GM21786 (cell line): ENCODE results near the gene NUAK1.

Source experiments
- ATAC-seq: cut with Tn5 transposase; IDR thresholded peaks from one replicate; pipeline ENCODE4 v1.9.1; 2021; ENCODE audit not compliant: unreplicated experiment

The NUAK1 gene

DNA sequence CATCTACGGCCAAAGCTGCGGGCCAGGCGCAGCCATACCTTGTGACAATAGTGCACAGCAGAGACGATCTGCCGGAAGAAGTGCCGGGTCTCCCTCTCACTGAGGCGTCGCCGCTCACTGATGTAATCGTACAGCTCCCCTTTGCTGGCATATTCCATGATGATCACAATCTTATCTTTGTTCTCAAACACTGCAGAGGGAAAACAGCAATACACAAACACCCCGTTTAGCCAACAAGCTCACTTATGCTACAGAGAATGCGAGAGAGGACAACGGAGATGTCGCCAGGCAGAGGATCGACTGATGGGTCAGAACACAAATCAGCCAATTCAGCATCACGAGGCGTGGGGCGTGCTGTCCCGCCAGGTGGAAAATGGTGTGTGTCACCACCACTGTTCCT, 52.1 kb downstream of the NUAK1 start:
- no peak for ATAC-seq

DNA sequence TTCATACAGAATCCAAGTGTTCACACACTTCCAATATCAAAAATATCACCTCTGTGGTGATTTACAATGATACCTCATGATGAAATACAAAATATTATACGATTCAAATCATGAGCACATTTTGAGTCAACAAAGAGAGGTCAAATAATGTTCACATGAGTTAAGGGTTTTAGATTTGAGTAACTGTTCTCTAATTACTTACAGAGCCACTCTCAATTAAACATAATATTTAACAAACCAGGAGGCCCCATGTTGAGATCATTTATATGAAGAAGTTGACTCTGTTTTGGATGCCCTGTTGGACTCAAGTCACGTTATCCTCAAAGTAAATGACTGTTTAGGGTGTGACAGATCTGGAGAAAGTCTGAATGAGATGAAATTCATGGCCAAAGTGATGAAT, 53.5 kb downstream of the NUAK1 start:
- ATAC-seq: no peak

- ATAC-seq: no peak
Measured at GRCh38 chr12:106084759-106085158, 54.0 kb downstream of the NUAK1 start.

GRCh38 chr12:106084014-106084671, 54.6 kb downstream of the NUAK1 start:
- ATAC-seq: no peak

GRCh38 chr12:106082216-106083175, 56.3 kb downstream of the NUAK1 start:
- ATAC-seq: no peak

- ATAC-seq: no peak
Measured at GRCh38 chr12:106081606-106082005, 57.1 kb downstream of the NUAK1 start.

DNA sequence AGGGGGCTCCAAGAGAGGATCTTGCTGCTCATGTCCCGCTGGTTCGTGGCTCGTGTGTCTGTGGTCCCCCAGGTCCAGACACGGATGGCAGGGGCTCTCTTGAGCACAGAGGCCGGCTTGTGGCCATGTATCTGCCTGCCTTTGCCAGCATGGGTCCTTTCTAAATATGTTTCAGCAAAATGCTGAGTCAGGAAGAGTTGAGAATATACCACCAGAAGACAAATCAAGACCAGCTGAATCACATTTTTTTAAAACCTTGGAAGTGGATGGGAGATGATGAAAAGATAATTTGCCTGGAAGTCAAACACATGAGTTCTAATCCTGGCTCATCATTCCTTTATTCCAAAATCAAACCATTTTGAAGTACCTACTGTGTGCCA, 58.0 kb downstream of the NUAK1 start:
- ATAC-seq: no peak

DNA sequence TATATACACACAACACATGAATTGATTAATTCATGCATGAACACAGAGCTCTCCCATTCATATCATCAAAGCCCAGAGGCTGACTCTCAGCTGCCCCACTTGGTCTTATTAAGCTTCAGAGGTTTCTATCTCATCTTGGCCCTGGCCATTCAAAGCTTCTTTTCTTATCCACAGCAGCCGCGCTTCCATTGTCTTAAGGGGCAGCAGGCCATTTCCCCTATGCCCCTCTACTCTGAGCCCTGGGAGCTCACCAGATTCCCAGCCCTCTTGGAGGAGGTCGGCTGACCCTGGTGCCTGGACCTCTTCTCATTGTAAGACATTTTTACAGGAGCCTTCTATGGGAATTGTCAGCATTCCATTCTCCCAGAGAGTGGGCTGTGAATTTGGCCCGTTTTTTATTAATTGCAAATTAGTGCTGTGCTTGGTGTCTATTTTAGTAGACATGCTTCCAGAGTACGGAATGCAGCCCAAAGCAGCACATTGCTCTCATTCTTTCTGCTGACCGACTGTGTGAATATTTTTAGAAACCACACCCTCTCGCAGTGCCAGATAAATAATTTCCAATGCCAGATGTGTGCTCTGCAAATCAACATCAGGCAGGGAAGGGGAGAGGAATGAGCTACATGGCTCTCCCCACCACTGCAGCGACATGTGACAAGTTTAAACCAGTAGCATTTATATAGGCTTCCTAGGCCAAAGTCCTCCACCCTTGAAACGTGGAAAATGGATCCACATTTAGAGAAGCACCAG, 58.5 kb downstream of the NUAK1 start:
- no peak for ATAC-seq

DNA sequence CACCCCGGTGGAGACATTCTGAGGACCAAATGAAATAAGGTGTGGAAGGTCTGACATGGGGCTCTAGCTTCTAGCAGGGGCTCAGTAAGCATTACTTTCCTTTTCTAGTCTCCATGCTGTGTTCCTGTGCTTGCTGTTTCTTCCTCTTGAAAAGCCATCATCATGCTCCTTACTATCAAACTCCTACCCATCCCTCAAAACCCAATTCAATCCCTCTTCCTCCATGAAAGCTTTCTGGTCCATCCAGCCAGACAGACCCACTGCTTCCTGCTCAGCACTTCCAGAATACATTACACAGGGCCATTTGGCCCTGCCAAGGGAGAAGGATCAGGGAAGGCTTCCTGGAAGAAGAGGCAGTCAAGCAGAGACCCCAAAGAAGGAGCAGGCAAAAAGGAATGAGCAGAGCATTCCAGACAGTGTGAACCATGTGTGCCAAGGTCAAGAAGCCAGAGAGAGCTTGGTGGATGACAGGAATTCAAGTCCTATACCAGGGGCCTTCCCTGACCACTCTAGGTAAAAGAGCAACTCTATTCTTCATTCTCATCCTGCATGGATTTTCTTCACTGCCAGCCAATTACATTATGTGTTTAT, 59.5 kb downstream of the NUAK1 start:
- ATAC-seq: no peak

DNA sequence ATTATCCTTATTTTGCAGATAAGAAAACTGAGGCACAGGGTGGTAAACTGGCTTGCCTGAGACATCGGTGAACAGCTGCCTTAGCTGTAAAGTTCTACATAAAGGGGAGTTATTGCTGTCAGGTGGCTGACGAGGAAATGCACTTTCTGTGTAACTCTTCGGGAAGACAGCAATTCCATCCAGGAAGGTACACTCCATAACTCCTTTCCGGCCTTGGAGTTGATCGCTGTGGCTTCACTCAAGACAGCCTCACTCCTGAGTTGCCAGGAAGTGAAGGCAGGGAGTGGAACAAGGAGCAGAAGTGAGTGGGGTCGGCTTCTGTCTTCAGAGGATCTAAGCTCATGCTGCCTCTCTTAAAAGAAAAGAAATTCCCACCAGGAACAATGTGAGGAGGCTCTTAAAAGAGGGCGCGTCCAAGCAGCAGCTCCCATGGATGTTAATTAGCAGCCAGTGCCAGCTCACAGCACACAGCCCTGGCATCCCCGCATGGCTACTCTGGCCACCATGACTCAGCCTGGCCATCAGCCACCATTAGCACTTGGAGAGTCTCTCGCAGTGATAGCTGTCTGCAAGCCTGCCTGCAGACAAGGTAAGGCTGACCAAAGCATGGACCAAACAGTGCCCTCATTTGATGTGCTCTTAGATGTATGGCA, 60.3 kb downstream of the NUAK1 start:
- no peak for ATAC-seq

- no peak for ATAC-seq
Measured at GRCh38 chr12:106074706-106075392, 63.9 kb downstream of the NUAK1 start.

DNA sequence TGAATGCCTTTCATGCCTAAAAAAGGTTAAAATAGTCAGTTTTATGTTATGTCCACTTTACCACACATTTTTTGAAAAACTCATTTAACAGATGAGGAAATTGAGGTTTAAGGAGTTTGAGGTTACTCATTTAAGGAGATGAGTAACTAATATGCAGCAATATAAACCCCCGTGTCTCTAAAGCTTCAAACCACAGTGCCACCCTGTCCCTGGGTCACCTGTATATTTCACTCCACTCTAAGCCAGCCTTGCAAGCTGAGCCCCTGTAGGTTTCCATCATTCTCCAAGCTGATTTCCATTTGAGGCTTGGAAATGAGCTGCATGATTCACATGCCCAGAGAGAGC, 64.4 kb downstream of the NUAK1 start:
- no peak for ATAC-seq

DNA sequence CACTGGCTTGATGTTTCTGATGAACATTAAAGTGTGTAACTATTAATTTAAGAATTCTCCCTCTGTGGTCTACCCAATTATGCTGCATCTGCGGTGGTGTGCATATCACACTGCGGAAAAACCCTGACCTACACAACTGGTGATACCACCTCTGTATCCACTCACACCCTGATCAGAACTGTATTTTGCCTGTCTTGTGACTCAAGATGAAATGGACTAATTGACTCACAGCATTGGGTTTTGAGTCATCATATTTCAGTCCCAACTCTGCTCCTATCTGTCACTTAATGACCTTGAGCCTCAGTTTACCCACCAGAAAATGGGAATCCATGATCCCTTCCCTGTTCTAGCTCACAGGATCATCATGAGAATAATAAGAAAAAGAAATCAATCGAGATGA, 65.6 kb downstream of the NUAK1 start:
- no peak for ATAC-seq

GRCh38 chr12:106072751-106073150, 66.0 kb downstream of the NUAK1 start:
- ATAC-seq: no peak

DNA sequence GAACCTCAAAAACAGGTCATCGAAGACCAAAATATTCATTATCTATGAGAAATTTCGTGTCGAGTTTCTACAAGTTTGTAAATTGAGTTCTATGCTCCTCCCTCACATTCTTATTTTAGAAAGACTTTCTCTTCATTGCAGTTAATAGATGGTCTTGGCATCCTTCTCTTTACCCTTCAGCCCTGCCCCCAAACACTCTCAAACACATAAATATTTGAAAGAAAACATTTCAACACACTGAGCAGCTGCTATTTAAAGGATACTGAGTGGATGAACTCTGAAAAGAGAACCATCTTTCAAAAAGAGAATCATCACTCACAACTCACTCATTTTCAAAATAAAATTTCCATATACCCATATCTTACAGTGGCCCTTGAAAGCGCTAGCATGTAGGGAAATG, 67.1 kb downstream of the NUAK1 start:
- no peak for ATAC-seq

DNA sequence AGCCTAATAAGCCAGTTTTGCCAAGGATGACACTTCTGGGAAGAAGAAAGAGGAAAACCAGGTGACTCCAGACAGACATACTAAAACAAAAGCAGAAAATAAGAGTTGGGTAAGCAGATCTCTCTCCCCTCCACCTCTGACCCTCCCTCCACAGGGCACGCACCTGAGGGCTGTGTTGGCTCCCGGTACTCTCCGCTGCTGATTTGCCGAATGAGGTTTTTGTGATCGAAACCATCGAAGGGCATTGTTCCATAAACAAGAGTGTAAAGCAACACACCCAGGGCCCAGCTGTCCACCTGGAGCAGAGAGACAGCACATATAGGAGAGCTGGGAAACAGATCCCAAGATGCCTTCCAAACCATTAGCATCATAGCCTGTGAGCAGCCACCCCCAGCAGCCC, 68.1 kb downstream of the NUAK1 start:
- no peak for ATAC-seq

GRCh38 chr12:106070147-106070546, 68.6 kb downstream of the NUAK1 start:
- ATAC-seq: no peak

- ATAC-seq: no peak
Measured at GRCh38 chr12:106068296-106068695, 70.5 kb downstream of the NUAK1 start.

DNA sequence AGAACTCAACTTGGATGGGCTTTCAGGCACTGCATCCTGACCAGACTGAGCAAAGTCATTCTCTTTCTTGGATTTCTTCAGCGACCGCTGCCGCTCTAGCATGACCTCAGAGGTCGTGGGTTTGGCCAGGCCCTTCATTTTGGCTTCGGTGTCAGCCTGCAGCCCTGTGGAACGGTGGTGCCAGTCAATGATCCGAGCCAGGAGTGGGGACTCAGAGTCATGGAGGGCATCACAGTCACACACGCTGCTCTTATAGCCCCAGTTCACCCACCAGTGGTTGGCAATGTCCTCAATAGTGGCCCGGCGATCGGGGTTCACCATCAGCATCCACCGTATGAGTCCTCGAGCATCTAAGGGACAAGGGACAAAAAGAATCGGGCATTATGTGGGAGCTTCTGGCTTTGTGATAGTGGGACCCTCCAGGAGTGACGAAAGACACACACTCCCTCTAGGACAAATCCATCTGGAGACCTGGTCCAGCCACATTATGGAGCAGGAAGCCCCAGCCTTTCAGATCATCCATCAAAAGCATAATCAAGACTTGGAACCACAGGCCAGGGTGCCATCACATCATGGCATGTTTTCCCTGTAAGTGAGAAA, 71.0 kb downstream of the NUAK1 start:
- no peak for ATAC-seq
